VCaP (cell line): Measurements from ENCODE around the gene TMIE.

Experiments used
- H3K27ac ChIP-seq: fragments of 450-650 bp; 2 replicates; pipeline ENCODE4 v1.5.1; 2017
- TF ChIP-seq, protein P1 (sequence below): fragments of 450-650 bp; conservative IDR thresholded peaks from 2 replicates; pipeline ENCODE4 v1.5.1; 2017; ENCODE audit warnings: mild to moderate bottlenecking, moderate library complexity

Gene TMIE

DNA sequence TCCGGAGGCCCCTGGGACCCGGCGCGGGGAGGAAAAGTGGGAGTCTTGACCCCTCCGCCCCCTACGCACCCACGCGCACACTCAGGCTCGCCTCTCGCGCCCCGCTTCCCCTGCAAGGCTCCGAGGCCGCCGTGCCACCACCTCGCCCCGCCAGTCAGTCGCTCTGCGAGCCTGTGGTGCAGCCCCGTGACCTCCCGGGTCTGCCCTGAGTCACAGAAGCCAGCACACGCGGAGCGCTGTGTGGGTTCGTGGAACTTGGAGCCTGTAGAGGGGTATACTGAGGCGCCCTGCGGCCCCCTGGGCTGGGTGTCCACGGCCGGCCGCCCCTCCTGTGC is 7.3 kb upstream of the TMIE start:
- TF ChIP-seq, protein P1, sequence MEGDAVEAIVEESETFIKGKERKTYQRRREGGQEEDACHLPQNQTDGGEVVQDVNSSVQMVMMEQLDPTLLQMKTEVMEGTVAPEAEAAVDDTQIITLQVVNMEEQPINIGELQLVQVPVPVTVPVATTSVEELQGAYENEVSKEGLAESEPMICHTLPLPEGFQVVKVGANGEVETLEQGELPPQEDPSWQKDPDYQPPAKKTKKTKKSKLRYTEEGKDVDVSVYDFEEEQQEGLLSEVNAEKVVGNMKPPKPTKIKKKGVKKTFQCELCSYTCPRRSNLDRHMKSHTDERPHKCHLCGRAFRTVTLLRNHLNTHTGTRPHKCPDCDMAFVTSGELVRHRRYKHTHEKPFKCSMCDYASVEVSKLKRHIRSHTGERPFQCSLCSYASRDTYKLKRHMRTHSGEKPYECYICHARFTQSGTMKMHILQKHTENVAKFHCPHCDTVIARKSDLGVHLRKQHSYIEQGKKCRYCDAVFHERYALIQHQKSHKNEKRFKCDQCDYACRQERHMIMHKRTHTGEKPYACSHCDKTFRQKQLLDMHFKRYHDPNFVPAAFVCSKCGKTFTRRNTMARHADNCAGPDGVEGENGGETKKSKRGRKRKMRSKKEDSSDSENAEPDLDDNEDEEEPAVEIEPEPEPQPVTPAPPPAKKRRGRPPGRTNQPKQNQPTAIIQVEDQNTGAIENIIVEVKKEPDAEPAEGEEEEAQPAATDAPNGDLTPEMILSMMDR = no peak
- peak overlapping the region; percentile 59; the same call in 1 of the 2 replicates for H3K27ac ChIP-seq

DNA sequence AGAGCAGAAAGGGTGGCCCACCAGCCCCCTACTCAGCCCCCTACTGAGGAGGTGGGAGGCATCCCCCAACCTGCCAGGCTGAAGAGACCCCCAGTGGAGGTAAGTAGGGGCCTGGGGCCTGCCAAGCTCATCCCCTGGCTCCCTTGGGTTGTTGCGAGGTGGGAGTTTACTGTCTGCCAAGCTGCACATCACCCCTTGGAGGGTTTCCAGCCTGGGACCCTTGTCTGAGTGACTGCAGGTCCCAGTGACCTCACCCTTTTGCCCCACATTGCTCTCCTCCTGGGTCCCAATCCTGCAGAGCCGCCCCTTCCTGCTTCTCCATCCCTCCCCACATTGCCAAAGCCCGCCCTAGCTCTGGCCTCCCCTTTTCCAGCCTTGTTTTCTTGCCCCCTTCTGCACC is 6.7 kb upstream of the TMIE start:
- no peak overlapping the region for H3K27ac ChIP-seq
- TF ChIP-seq, protein P1 = no peak

DNA sequence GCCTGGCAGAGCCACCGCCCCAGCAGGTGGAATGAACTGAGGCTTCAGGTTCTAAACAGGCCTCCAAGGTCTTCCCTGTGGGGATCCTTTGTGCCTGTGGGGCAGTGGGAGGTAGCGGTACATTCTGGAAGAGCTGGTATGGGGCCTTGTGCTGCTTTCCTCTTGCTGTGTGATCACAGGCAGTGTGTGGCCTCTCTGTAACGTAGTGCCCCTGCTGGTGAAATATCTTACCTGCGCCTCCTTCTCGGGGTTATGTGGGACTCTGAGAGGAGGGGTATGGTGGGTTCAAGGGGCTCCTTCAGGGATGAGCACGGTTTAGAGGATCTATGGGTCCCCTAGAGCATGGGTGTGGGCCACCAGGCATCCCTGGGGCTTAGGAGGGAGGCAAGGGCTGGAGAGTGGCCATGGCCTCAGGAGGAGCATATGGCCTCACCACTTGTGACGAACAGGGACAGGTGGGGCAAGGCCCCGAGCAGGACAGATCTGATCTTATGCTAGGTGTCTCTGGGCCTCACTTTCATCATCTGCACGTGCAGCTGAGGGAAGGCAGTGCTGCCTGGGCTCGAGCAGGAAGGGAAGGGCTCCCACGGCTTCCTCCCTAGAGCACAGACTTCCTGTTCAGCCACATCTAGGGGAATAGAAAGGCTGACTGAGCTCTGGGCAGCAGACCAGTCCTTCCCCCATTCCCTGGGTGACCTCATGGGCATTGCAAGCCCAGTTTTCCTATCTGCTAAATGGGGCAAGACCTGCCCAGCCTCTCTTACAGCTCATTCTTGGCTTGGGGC is 5.8 kb upstream of the TMIE start:
- TF ChIP-seq, protein P1 = peak; percentile 45
- H3K27ac ChIP-seq = no peak overlapping the region

DNA sequence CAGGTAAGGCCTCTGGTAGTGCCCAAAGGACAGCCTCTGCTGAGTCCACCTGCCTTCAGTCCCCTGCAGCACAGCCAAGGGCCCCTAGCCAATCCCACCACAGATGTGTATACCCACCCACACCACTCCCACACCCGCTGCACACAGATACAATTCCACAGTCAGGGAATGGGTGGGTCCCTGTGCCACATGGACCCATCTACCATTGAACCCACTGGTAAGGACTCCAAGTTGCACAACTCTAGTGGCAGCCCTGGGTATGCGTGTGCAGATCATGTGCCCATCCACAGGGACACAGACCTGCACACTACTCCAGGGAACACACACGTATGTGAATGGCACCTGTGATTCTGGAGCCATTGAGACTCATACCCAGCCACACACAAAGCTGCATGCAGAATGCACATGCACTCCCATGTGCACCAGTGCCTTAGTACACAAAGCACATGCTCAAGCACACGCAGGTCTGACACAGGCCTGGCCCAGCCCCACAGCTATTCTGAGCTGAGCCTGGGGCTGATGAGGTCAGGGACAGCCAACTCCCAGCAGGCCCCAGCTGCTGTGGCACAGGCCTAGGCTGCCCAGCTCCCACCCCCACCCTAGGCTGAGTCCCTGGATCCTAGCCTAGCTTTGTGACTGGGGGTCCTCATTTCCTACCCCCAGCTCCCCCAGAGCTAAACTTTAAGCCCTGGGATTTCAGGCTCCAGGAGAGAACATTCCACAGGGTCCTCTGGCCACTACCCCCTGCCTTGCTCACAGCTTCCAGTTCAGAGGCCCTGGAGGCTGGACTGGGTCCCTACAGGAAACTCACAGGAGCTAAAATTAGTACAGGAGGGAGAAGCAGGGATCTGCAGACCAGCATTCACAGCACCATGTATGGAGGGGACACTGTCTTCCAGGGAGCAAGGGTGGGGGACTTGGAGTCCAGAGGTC is 5.0 kb upstream of the TMIE start:
- TF ChIP-seq, protein P1 = no peak
- no peak overlapping the region for H3K27ac ChIP-seq

DNA sequence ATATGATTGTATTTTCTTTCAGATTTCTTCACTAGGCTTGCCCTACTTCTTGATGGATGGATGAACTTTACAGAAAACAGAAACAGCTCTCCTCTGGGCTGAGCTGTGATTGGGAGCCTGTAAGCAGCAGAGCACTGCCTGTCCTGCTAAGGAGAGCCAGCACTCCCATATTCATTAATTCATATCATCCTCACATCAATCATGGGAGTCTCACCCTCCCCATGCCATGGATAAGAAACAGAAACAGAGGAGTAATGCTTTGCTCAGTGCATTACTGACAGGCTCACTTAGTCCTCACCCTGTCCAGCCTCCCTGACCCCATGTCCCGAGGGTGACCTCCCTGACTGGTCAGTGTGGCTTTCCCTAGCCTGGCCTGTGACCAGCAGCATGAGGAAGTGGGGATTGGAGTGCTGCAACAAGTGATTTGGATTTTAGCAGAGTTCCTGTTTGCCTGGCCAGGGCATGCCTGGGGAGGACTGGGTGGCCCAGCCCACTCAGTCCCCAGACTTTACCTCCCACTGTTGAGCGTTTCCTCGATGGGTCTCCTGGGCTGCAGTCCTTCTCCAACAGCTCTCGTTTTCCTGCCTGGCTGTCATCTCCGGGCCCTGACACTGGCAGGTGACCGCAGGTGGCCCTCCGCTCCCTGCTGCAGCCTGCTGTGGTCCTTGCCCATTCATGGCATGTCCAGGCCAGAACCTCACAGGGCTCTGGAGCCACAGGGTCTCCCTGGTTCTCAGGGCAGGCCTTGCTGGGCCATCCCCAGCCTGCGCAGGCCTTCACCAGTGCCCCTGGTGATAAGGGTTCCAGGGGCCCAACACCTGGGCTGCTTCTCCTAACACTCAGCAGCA is 1.3 kb upstream of the TMIE start:
- H3K27ac ChIP-seq = no peak overlapping the region
- TF ChIP-seq, protein P1 = no peak

DNA sequence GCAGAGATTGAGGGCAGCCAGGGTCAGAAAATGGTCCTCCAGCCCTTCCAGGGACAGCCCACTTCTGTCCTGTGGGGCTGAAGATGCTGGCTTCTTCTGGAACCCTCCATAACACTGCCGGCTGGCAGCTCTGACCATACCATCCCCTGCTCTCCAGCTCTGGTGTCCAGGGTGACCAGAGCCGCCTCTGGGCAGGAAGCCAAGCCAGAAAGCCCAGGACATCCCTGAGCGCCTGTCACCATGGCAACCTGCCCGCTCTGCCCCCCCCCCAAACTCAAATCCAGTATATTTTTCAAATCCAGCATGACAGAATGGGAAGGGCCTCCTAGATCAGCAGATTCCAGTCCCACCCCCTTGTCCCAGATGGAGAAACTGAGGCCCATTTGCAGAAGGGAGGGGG is 420 bp upstream of the TMIE start:
- TF ChIP-seq, protein P1 = no peak
- H3K27ac ChIP-seq = no peak overlapping the region
